GM12874 (cell line): Measurements from ENCODE around the gene GSTA4.

Experiments
- CTCF ChIP-seq: IDR thresholded peaks from 2 replicates; pipeline ENCODE4 v1.5.1; 2011; ENCODE audit warnings: low read depth, mild to moderate bottlenecking, control low read depth, low read length, moderate library complexity; ENCODE audit not compliant: insufficient read depth

The GSTA4 gene

DNA sequence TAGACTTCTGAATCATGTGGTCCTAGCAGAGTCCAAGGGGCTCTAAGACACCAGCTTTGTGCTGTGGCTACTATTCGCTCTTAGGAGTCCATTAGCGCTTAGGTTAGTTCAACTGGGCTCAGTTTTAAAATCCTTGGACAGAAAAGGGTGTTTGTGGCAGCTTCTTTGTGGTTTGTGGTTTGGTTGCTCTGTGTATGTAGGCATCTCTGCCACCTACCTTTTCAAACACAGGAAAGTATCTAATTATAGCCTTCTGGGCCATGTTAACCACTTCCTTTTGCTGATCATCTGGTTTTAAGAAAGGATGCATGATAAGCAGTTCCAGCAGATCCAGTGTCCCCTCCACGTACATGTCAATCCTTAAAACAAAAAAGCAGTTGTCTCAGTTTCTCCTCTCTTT lies 10.8 kb downstream of the GSTA4 start:
- no peak for TF ChIP-seq CTCF

- TF ChIP-seq CTCF = no peak
Observed at GRCh38 chr6:52983159-52983848, 11.8 kb downstream of the GSTA4 start.

- no peak for TF ChIP-seq CTCF
Observed at GRCh38 chr6:52982680-52983079, 12.4 kb downstream of the GSTA4 start.

GRCh38 chr6:52981222-52981900 lies 13.7 kb downstream of the GSTA4 start:
- no peak for TF ChIP-seq CTCF

- TF ChIP-seq CTCF = no peak
Observed at GRCh38 chr6:52976591-52977035, 18.5 kb downstream of the GSTA4 start.

DNA sequence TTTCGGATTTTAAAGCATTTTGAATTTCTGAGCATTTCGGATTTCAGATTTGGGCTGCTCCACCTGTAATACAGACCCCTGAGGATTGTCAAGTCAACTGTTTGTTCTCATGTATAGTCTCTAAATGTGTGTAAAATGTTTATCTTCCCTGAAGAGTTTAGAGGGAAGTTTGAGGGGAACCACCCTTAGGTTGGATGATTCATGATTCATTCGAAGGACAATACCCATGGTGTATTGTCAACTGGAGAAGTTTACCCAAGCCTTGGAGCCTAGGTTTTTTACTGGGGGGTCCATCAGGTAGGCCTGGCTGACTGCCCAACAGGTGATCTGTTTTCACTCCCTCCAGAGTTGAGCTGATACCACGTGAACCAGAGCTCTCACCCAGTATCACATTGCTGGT lies 18.9 kb downstream of the GSTA4 start:
- no peak for TF ChIP-seq CTCF

- TF ChIP-seq CTCF = no peak
Observed at GRCh38 chr6:52975580-52975979, 19.5 kb downstream of the GSTA4 start.
